C1 segment of cervical spinal cord (tissue), 14 donors: ENCODE results near the gene PC.
"Not testable (repeated sequence)": the region's sequence is repeated elsewhere in the genome, so short reads cannot be mapped to it uniquely, and the experiment has no call there.

Source experiments
- DNase-seq, 14 donors: peaks; one replicate each; lab custom pipeline; 2025; lab: John Stamatoyannopoulos, UW

PC gene

GRCh38 chr11:66978717-66979116 lies 20.5 kb upstream of the PC start:
- DNase-seq = no peak

GRCh38 chr11:66978229-66978628 lies 20.0 kb upstream of the PC start:
- DNase-seq = no peak

- no peak for DNase-seq
These were observed 18.7 kb upstream of the PC start for GRCh38 chr11:66976925-66977324.

- peak in 1 of 14 donors; percentile 10 for DNase-seq
These were observed 17.9 kb upstream of the PC start for GRCh38 chr11:66976028-66976467.

GRCh38 chr11:66975405-66976027 lies 17.3 kb upstream of the PC start:
- no peak for DNase-seq

- DNase-seq = no peak
These were observed 16.7 kb upstream of the PC start, which contains the start of gene C11orf86 for GRCh38 chr11:66974724-66975404. Gene C11orf86 (plus strand): TSS chr11:66975304. CDS start chr11:66975363, 59 bp downstream.

- no peak for DNase-seq
These were observed 15.9 kb upstream of the PC start for GRCh38 chr11:66973956-66974580.

GRCh38 chr11:66971488-66971887 lies 13.3 kb upstream of the PC start:
- DNase-seq = no peak

GRCh38 chr11:66970807-66971442 lies 12.7 kb upstream of the PC start:
- peak in 1 of 14 donors; percentile 33 for DNase-seq

- no peak for DNase-seq
These were observed 12.2 kb upstream of the PC start for GRCh38 chr11:66970371-66970806.

GRCh38 chr11:66969584-66970225 lies 11.5 kb upstream of the PC start:
- no peak for DNase-seq

GRCh38 chr11:66967670-66968425 lies 9.7 kb upstream of the PC start:
- DNase-seq = no peak

GRCh38 chr11:66966351-66966750 lies 8.2 kb upstream of the PC start:
- no peak for DNase-seq

GRCh38 chr11:66964495-66964894 lies 6.3 kb upstream of the PC start:
- no peak for DNase-seq

GRCh38 chr11:66962801-66963200 lies 4.6 kb upstream of the PC start:
- no peak for DNase-seq

- DNase-seq = no peak
These were observed 4.1 kb upstream of the PC start for GRCh38 chr11:66962247-66962646.

GRCh38 chr11:66961691-66962213 lies 3.6 kb upstream of the PC start:
- not testable (repeated sequence) for DNase-seq

GRCh38 chr11:66958956-66959274 lies 732 bp upstream of the PC start:
- DNase-seq = no peak

GRCh38 chr11:66957971-66958231 lies 282 bp downstream of the PC start:
- no peak for DNase-seq

- DNase-seq = peak in 5 of 14 donors; percentile 14 to 37 (median 16)
These were observed 1.4 kb downstream of the PC start for GRCh38 chr11:66956689-66957290.
